Colon (tissue), 2 donors: ENCODE results near the gene GALNTL6.

Source experiments
- FAIRE-seq: peaks from 2 replicates; lab custom pipeline; 2012; peaks lifted over from hg19 to GRCh38; lab: Jason Lieb, UNC
- donor health status: control.
- donor health status: control.

Gene GALNTL6

GRCh38 chr4:172124656-172125308 lies 311.6 kb downstream of the GALNTL6 start:
- no peak for FAIRE-seq

- FAIRE-seq: no peak
Measured at GRCh38 chr4:172125443-172125842, 312.2 kb downstream of the GALNTL6 start.

GRCh38 chr4:172127168-172127567 lies 314.0 kb downstream of the GALNTL6 start:
- FAIRE-seq: no peak

GRCh38 chr4:172129593-172129992 lies 316.4 kb downstream of the GALNTL6 start:
- FAIRE-seq: no peak

- no peak for FAIRE-seq
Measured at GRCh38 chr4:172134521-172134920, 321.3 kb downstream of the GALNTL6 start.

- FAIRE-seq: no peak
Measured at GRCh38 chr4:172141025-172141424, 327.8 kb downstream of the GALNTL6 start.

GRCh38 chr4:172142281-172142741 lies 329.1 kb downstream of the GALNTL6 start:
- no peak for FAIRE-seq

GRCh38 chr4:172143605-172144314 lies 330.6 kb downstream of the GALNTL6 start:
- FAIRE-seq: no peak

GRCh38 chr4:172147687-172148086 lies 334.5 kb downstream of the GALNTL6 start:
- no peak for FAIRE-seq

GRCh38 chr4:172149329-172149728 lies 336.1 kb downstream of the GALNTL6 start:
- FAIRE-seq: no peak

- no peak for FAIRE-seq
Measured at GRCh38 chr4:172152284-172152683, 339.1 kb downstream of the GALNTL6 start.

GRCh38 chr4:172153719-172154118 lies 340.5 kb downstream of the GALNTL6 start:
- no peak for FAIRE-seq

- no peak for FAIRE-seq
Measured at GRCh38 chr4:172155838-172156345, 342.7 kb downstream of the GALNTL6 start.

GRCh38 chr4:172157946-172158345 lies 344.7 kb downstream of the GALNTL6 start:
- FAIRE-seq: no peak

- FAIRE-seq: no peak
Measured at GRCh38 chr4:172163215-172163614, 350.0 kb downstream of the GALNTL6 start.

GRCh38 chr4:172168888-172169287 lies 355.7 kb downstream of the GALNTL6 start:
- FAIRE-seq: no peak

- FAIRE-seq: no peak
Measured at GRCh38 chr4:172169871-172170270, 356.7 kb downstream of the GALNTL6 start.

- FAIRE-seq: no peak
Measured at GRCh38 chr4:172173206-172173605, 360.0 kb downstream of the GALNTL6 start.

GRCh38 chr4:172177382-172177781 lies 364.2 kb downstream of the GALNTL6 start:
- no peak for FAIRE-seq

- no peak for FAIRE-seq
Measured at GRCh38 chr4:172188248-172188988, 375.2 kb downstream of the GALNTL6 start.

GRCh38 chr4:172202480-172203076 lies 389.4 kb downstream of the GALNTL6 start:
- no peak for FAIRE-seq

GRCh38 chr4:172207258-172207657 lies 394.1 kb downstream of the GALNTL6 start:
- no peak for FAIRE-seq
